RKO (cell line): Measurements from ENCODE around the gene NRG3.
"Not testable (repeated sequence)": the region's sequence is repeated elsewhere in the genome, so short reads cannot be mapped to it uniquely, and the experiment has no call there.

Source experiments
- DNase-seq: peaks from one replicate; pipeline ENCODE4 v3.0.0-alpha.2; 2016; ENCODE audit warnings: low spot score

NRG3 gene

GRCh38 chr10:82574081-82574480 is 699.1 kb downstream of the NRG3 start:
- no peak for DNase-seq

DNA sequence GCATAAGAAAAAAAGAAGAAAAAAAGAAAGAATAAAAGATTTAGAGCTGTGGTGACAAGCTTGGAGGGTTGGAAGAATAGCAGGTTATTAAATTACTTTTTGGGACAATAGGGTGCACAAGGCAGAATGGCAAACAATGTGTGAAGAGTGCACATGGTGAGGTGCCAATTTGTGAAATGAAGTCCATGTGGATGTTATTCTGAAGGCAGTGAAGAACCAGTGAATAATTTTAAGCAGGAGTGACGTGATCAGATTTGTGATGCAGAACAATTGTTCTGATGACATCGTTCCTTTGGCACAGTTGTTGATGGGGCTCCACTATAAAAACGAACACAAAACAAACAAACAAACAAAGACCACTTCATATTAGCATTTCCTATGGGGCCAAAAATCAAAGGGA is 700.3 kb downstream of the NRG3 start:
- no peak for DNase-seq

DNA sequence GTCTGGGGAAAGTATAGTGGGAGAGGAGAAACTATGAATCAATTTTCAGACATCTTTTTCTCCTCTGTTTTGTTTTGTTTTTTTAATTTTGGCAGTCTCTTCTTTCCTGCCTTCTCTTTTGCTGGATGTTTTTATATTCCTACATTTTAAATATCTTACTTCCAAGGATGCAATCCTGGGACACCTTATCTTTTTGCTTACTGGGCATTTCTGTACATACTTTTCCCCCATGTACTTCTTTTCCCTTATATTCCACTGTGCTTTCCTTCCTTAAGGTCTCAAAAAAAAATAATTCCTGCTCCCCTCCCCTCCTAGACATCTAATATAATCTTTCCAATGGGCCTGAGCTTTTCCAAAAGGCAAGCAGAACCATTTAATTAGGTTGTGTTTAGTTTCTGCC is 701.1 kb downstream of the NRG3 start:
- DNase-seq, result no peak

DNA sequence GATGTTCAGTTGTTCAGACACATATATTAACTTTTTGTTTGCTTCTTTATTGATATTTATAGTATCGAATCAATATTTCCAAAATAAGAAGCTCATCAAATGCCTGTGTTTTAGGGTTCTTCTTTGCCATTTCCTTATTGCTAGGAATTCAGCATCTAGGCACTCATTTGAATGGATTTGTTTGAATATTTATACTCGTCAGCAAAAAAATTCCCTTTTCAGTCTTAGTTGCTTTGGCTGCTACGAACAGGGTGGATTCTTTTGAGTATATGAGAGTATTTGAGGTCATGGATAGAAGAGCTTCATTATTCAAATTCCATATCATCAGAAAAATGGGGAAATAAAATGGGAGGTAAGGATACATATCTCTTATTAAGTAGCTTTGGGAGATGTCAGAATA is 706.9 kb downstream of the NRG3 start:
- no peak for DNase-seq

DNA sequence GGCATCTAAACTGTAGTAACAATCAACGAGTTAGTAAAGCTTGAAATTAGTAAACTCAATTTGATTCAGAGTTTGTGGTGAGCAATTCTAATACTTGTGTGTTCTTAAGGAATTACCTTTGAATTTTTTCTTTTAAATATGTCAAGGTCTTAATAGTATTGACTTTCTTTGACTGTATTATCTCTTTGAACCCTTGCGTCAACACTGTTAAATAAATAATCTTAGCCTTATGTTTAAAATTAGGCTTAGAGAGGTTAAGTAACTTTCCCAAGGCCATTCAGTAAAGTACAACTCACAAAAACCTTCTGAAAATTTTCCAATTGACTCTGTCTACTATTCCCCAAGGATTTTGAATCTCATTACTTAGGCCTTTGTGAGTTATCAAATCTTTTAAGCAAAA is 716.4 kb downstream of the NRG3 start:
- DNase-seq, result no peak

GRCh38 chr10:82597840-82598239 is 722.8 kb downstream of the NRG3 start:
- DNase-seq, result no peak

GRCh38 chr10:82609845-82610244 is 734.9 kb downstream of the NRG3 start:
- DNase-seq, result no peak

DNA sequence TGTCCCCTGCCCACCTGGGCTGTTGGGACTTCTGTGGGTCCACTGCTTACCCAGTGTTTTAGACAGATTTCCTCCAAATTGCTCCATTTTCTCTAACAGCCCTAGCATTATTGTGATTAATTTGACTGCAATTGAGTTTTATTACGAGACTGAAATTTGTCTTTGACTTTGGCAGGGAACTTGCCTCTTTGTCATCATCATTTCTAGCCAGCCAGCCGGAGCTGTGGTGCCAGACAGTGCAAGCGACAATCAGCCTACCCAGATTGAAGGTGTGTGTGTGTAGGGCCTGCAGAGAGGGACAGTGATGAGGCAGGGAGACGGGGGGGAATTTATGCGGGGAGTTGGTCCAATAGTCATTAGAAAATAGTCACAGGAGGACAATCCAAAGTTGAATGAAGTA is 743.0 kb downstream of the NRG3 start:
- no peak for DNase-seq

DNA sequence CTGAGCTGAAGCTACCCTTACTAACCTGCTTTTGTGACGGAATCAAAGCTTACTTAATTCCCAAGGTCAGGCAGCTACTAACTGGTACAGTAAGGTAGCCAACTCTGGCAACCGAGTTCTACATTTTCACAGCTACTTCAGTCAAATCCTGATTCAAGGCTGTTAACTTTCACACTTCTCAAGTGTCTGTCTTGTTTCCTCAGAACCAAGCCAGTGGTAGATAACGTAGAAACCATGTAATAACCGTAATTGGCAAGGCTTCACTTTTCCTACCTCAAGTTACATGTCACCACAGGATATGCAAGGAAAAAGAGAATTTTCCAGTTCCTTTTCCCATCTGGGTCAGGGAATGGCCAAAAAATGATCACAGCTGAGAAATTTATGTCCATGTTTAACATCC is 746.7 kb downstream of the NRG3 start:
- no peak for DNase-seq

GRCh38 chr10:82622479-82622878 is 747.5 kb downstream of the NRG3 start:
- DNase-seq, result no peak

- DNase-seq, result no peak
Measured at GRCh38 chr10:82625512-82626189, 750.7 kb downstream of the NRG3 start.

- no peak for DNase-seq
Measured at GRCh38 chr10:82628373-82628772, 753.4 kb downstream of the NRG3 start.

DNA sequence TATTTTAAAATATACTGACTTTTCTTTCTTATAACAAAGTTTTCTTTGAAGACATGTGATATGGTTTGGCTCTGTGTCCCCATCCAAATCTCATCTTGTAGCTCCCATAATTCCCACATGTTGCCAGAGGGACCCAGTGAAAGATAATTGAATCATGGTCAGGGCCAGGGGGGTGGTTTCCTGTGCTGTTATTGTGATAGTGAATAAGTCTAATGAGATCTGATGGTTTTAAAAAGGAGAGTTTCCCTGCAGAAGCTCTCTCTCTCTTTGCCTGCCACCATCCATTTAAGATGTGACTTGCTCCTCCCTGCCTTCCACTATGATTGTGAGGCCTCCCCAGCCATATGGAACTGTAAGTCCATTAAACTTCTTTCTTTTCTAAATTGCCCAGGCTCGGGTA is 768.1 kb downstream of the NRG3 start:
- no peak for DNase-seq

DNA sequence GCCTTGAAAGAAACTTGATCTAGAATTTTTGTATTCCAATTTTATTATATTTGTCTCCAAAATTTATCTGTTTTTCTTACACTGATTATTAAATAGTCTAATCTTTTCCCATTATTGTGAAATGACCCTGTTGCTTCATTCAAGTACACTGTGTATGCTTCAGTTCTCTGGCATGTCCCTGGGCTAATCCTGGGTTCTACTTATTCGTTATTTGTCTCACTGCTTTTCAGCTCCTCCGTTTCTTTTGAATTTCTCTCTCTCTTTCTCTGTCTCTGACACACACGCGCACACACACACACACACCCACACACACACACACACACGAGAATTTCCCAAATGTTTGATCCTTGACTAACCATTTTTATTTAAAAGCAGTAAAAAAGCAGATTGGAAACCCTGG is 768.6 kb downstream of the NRG3 start:
- no peak for DNase-seq

- no peak for DNase-seq
Measured at GRCh38 chr10:82645221-82645620, 770.2 kb downstream of the NRG3 start.

- no peak for DNase-seq
Measured at GRCh38 chr10:82653244-82654155, 778.5 kb downstream of the NRG3 start.

DNA sequence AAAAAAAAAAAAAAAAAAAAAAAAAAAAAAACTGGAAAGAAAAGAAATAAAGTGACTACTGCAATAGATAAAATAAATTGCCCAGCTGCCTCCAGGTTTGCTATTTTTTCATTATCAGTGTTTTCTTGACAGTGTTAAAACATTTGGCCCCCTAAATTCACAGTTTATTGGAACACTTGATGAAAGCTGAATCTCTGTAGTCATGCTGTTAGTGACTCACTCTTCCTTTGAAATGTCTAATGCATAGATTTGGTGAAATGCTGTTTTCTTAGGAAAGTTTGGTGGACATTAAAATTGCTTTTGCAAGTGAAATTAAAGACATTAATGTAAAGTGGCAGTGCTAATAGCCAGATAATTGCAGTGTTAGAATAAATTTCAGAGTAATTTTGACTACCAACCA is 785.2 kb downstream of the NRG3 start:
- no peak for DNase-seq

- DNase-seq, result no peak
Measured at GRCh38 chr10:82660986-82661385, 786.0 kb downstream of the NRG3 start.

GRCh38 chr10:82661701-82662100 is 786.7 kb downstream of the NRG3 start:
- no peak for DNase-seq

DNA sequence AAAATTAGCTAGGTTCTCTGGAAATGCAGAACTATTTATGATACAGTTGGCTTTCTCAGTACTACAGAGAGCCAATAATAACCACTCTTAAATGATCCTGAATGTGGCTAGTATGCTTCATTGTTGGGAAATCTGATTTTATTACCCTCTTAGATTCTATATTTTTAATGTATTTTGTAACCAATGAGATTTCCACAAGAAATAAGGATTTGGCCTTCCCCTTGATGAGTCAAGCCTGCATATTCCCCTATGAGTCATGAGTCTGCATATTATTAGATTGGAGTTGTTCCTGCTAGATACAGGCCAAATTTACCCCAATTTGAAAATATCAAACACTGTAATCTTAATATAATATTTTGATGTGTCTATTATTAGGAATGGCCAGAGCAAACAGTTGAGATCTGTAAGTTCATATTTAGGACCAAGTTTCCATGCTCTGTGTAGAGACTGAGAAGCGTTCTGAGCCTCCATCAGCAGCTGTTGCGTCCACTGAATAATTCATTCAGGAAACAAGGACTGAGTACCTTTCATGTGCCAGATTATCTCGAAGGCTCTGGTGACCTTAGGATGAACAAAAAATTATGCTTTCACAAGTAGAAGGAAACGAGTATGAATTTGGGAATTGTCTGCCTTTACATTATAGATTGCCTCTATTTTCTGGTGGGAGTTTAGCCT is 793.4 kb downstream of the NRG3 start:
- no peak for DNase-seq

GRCh38 chr10:82674036-82674435 is 799.0 kb downstream of the NRG3 start:
- no peak for DNase-seq

GRCh38 chr10:82677932-82678331 is 802.9 kb downstream of the NRG3 start:
- not testable (repeated sequence) for DNase-seq

DNA sequence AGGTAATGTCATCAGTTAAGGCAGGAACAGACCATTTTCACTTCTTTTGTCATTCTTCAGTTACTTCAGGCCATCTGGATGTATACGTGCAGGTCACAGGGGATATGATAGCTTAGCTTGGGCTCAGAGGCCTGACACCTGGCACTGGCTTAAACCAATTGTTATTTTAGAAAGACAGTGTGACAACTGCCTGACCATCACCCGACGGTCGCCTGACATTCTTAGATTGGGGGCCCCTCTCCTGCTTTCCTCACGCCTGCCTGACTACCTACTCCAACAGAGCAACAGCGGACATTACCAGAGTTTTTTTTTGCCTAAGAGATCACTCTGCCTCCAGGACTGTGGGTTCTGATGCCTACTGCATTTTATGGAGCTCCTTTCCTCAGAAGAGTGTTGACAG is 803.5 kb downstream of the NRG3 start:
- not testable (repeated sequence) for DNase-seq
